K562 (cell line): ENCODE results near the gene SLC26A8. TPM values are rescaled to one million over a fixed set of nuclear protein-coding genes. Genes with fewer than 3 reads are reported as not detected.

Experiments used
- ATAC-seq: fragments of 200-7000 bp; cut with Tn5 transposase; 3 replicates; pipeline ENCODE4 v1.9.1; 2020; ENCODE audit warnings: moderate library complexity
- BruUV-seq: library from RNA; stranded (reverse); fragments of 400-500 nt; replicated peaks from 2 replicates; lab custom pipeline; 2021; lab: Mats Ljungman, UMichigan
- CTCF ChIA-PET: fragments of 300-600 bp; formaldehyde crosslinking; extraction: SDS; loops from one replicate; lab custom pipeline; 2021; ENCODE audit warnings: low intra/inter-chr PET ratio; lab: Yijun Ruan, JAX
- POLR2A ChIA-PET: fragments of 300-600, 350-650 bp; sonication (Branson Sonifier 250); formaldehyde crosslinking; extraction: SDS; loops from one replicate; lab custom pipeline; 2021; ENCODE audit warnings: antibody characterized with exemption, inconsistent platforms; lab: Yijun Ruan, JAX
- DNase-seq, 4 experiments: peaks; one replicate each; pipeline versions ENCODE4 v3.0.0 to v3.0.0-alpha.2; 2011 to 2018; ENCODE audit warnings: low spot score in 3 of 4, mixed read lengths in 3 of 4; ENCODE audit errors: extremely low read depth in 1 of 4
- FAIRE-seq: peaks from 2 replicates; lab custom pipeline; 2011; peaks lifted over from hg19 to GRCh38; lab: Jason Lieb, UNC
- H2AFZ ChIP-seq: 2 replicates; pipeline ENCODE4 v1.6.0; 2011; ENCODE audit warnings: low read depth, low read length, control low read depth, inconsistent platforms
- H3K27ac ChIP-seq: fragments of 200-600 bp; 3 replicates; pipeline ENCODE4 v1.8.0; 2011; ENCODE audit warnings: low read depth, mild to moderate bottlenecking, control low read depth, inconsistent platforms, low read length, moderate library complexity, mixed read lengths; ENCODE audit errors: extremely low read depth
- H3K27me3 ChIP-seq, 2 experiments: fragments of 300-600 bp in 1 of 2; 2 replicates in 1 of 2; 3 replicates in 1 of 2; pipeline versions ENCODE4 v1.6.0 to v1.8.0; 2011; ENCODE audit warnings: inconsistent platforms in 2 of 2, low read length in 2 of 2, mild to moderate bottlenecking in 1 of 2, mixed read lengths in 1 of 2, moderate library complexity in 1 of 2; ENCODE audit not compliant: control insufficient read depth in 2 of 2, insufficient read depth in 2 of 2
- H3K36me3 ChIP-seq: fragments of 300-600 bp; 3 replicates; pipeline ENCODE4 v1.8.0; 2011; ENCODE audit warnings: mild to moderate bottlenecking, low read length, inconsistent platforms; ENCODE audit not compliant: control insufficient read depth, insufficient read depth
- H3K4me1 ChIP-seq, 2 experiments: fragments of 200-600 bp in 1 of 2; replicated peaks in 1 of 2; 2 replicates in 1 of 2; 3 replicates in 1 of 2; pipeline versions ENCODE4 v1.5.1 to v1.8.0; 2011; ENCODE audit warnings: inconsistent platforms in 2 of 2, low read length in 2 of 2, mild to moderate bottlenecking in 1 of 2, mixed read lengths in 1 of 2, moderate library complexity in 1 of 2; ENCODE audit not compliant: control insufficient read depth in 2 of 2, insufficient read depth in 2 of 2
- H3K4me2 ChIP-seq: 2 replicates; pipeline ENCODE4 v1.6.1; 2011; ENCODE audit warnings: low read length, control low read depth, inconsistent platforms, mixed read lengths; ENCODE audit not compliant: insufficient read depth
- H3K4me3 ChIP-seq: fragments of 200-600 bp; sonication (generic), shearing (Covaris generic); 2 replicates; pipeline ENCODE4 v1.5.1; 2016; ENCODE audit warnings: control low read depth, inconsistent platforms
- H3K79me2 ChIP-seq: fragments of 200-600 bp; 3 replicates; pipeline ENCODE4 v1.8.0; 2011; ENCODE audit warnings: low read length, inconsistent platforms; ENCODE audit not compliant: control insufficient read depth, insufficient read depth
- H3K9ac ChIP-seq, 2 experiments: 2 replicates each; pipeline versions ENCODE4 v1.6.0 to v1.6.1; 2011; ENCODE audit warnings: low read depth in 2 of 2, low read length in 2 of 2, control low read depth in 1 of 2, inconsistent platforms in 1 of 2, mild to moderate bottlenecking in 1 of 2, mixed read lengths in 1 of 2; ENCODE audit not compliant: insufficient read depth in 1 of 2
- H3K9me1 ChIP-seq: one replicate; pipeline ENCODE4 v1.6.0; 2011; ENCODE audit warnings: inconsistent platforms, mild to moderate bottlenecking, low read length, moderate library complexity; ENCODE audit not compliant: control insufficient read depth, insufficient read depth
- H3K9me3 ChIP-seq: replicated peaks from 2 replicates; pipeline ENCODE4 v1.5.1; 2011; ENCODE audit warnings: low read depth, low read length, inconsistent platforms; ENCODE audit not compliant: control insufficient read depth, insufficient read depth
- H4K20me1 ChIP-seq: replicated peaks from 2 replicates; pipeline ENCODE4 v1.6.1; 2011; ENCODE audit warnings: low read length, inconsistent platforms, mixed read lengths; ENCODE audit not compliant: control insufficient read depth, insufficient read depth
- HBP1 ChIP-seq: fragments of 450-650 bp; formaldehyde crosslinking; IDR thresholded peaks from 2 replicates; pipeline ENCODE4 v1.4.0; 2022; ENCODE audit warnings: missing genetic modification characterization
- KDM4B ChIP-seq, 2 experiments: fragments of 450-650 bp in 1 of 2; sonication (generic) in 1 of 2; IDR thresholded peaks; 2 replicates each; pipeline ENCODE4 v1.6.1; 2016 to 2017; ENCODE audit warnings: borderline replicate concordance in 2 of 2, antibody characterized with exemption in 1 of 2, low read depth in 1 of 2, mild to moderate bottlenecking in 1 of 2
- L3MBTL2 ChIP-seq: fragments of 450-650 bp; IDR thresholded peaks from 2 replicates; pipeline ENCODE4 v1.6.1; 2016; ENCODE audit warnings: mild to moderate bottlenecking, moderate library complexity
- MLX ChIP-seq, 2 experiments: fragments of 450-650 bp in 1 of 2; sonication (generic) in 1 of 2; formaldehyde crosslinking; conservative IDR thresholded peaks; 2 replicates each; pipeline versions ENCODE4 v1.4.0 to v1.8.1; 2020 to 2022; ENCODE audit warnings: mild to moderate bottlenecking in 1 of 2, missing genetic modification reagents in 1 of 2
- PHF8 ChIP-seq: fragments of 200-600 bp; sonication (generic); IDR thresholded peaks from 2 replicates; pipeline ENCODE4 v1.6.1; 2012; ENCODE audit warnings: mixed run types, mild to moderate bottlenecking, inconsistent platforms, low read length, moderate library complexity, borderline replicate concordance
- TFAM ChIP-seq: fragments of 250-450 bp; sonication (Bioruptor Pico); conservative IDR thresholded peaks from 2 replicates; pipeline ENCODE4 v1.5.0; 2021; ENCODE audit warnings: mild to moderate bottlenecking, moderate library complexity
- WGBS: fragments of 100-300 bp; shearing (Covaris generic); methylation state at CpG from one replicate; pipeline ENCODE4 v1.1.6; 2016; ENCODE audit warnings: low coverage, mixed read lengths; ENCODE audit not compliant: insufficient coverage; ENCODE audit errors: missing lambda C conversion rate; 5-methylcytosine and 5-hydroxymethylcytosine counted together
- in situ Hi-C: fragments of 300-500 bp; cut with MboI; formaldehyde crosslinking; loops from 4 replicates; pipeline ENCODE4 v1.15.0; 2018; ENCODE audit warnings: inconsistent platforms, mixed read lengths
- intact Hi-C: fragments of 100-400 bp; cut with micrococcal nuclease; formaldehyde crosslinking; loops from 2 replicates; pipeline ENCODE4 v1.14.2; 2022
- polyA plus RNA-seq, 8 experiments: library from polyadenylated mRNA; depleted of rRNA in 4 of 8; stranded (reverse) in 5 of 8; unstranded in 3 of 8; fragments of >200 nt; fragmentation: Nextera tagmentation in 2 of 8; fragmentation: Illumina TruSeq in 1 of 8; extraction: Ambion mirVana in 2 of 8; extraction: Trizol in 1 of 8; gene quantifications; 2 replicates each; pipeline versions ENCODE4 v1.2.1 to v1.2.3, GENCODE V29; 2011 to 2014; ENCODE audit warnings: inconsistent platforms in 1 of 8, missing spikeins in 1 of 8
- total RNA-seq, 7 experiments: library from RNA; depleted of rRNA in 6 of 7; stranded (reverse); fragments of >200 nt in 6 of 7; fragmentation: Illumina TruSeq in 2 of 7; extraction: Trizol in 2 of 7; gene quantifications; 2 replicates each; pipeline versions ENCODE4 v1.2.1 to v1.2.3, GENCODE V29; 2011 to 2021; ENCODE audit warnings: low replicate concordance in 1 of 7

SLC26A8 gene
- total and polyA plus RNA-seq, 9 of the 15 experiments (the other 6 are each of a cell fraction or from before 2014, with no cell fraction given): not detected

- Histone ChIP-seq H3K4me3 (no peak overlapping the region), H3K9ac (no peak overlapping the region), H3K4me1 (no peaks in the 10 kb centered on the region), H3K4me2 (no peak overlapping the region), H3K27ac (no peak overlapping the region), H3K9me3 (0 out of 2 replicates have a peak, but pooled peaks cover 3% of the 10 kb centered on the region), H3K36me3 (peaks cover 78% of the 10 kb centered on the region), H3K79me2 (peaks cover 99% of the 10 kb centered on the region), H3K9me1 (no peaks in the 10 kb centered on the region), H4K20me1 (peaks cover 18% of the 10 kb centered on the region; the same call in 1 of the 2 replicates), H2AFZ (no peak overlapping the region), H3K27me3 (no peaks in the 10 kb centered on the region)
- no peak for TF ChIP-seq L3MBTL2
- no peak for TF ChIP-seq HBP1 (CRISPR knock-in tag)
- TF ChIP-seq PHF8: no peak
- TF ChIP-seq TFAM (CRISPR knock-in tag): no peak
- TF ChIP-seq KDM4B (IDR thresholded peaks at IDR 0.05; ENCODE audit: borderline replicate concordance in 2 of 2, low read depth in 1 of 2): no peak
- no peak for TF ChIP-seq MLX (CRISPR knock-in tag; conservative IDR thresholded peaks at IDR 0.05)
- peak; percentile 35; the same call in 2 of the 3 replicates for ATAC-seq
- BruUV-seq: no TSS peak
- DNase-seq: no peak
- POLR2A ChIA-PET: interaction anchor here (0.6 kb wide), 1 partner anchor 337 kb away, joined by 3 read pairs; no protein-coding TSS in a partner anchor
- CTCF ChIA-PET: no interaction called here
- intact Hi-C loops (no loop called here), in situ Hi-C loops (no loop called here)
- 58% methylated on average over 3 of the region's 3 CpGs for WGBS
- no peak for FAIRE-seq
Measured at GRCh38 chr6:35895560-35895959, 128.9 kb downstream of the SLC26A8 start.
